GM19452 (cell line): ENCODE measurements around the gene LYSMD1.

Experiments used
- ATAC-seq: cut with Tn5 transposase; IDR thresholded peaks from one replicate; pipeline ENCODE4 v1.9.1; 2021; ENCODE audit not compliant: unreplicated experiment

Gene LYSMD1

GRCh38 chr1:151175863-151176262 lies 10.2 kb upstream of the LYSMD1 start, which contains the start of gene TMOD4:
TMOD4 (minus strand) TSS chr1:151175981; CDS start chr1:151174875, 1,106 bp downstream.
- no peak for ATAC-seq

GRCh38 chr1:151175041-151175741 lies 9.5 kb upstream of the LYSMD1 start:
- ATAC-seq = no peak

GRCh38 chr1:151171190-151171589 lies 5.5 kb upstream of the LYSMD1 start:
- no peak for ATAC-seq

- ATAC-seq = no peak
These were observed 1.4 kb upstream of the LYSMD1 start for GRCh38 chr1:151167116-151167515.

GRCh38 chr1:151166505-151166956 lies 829 bp upstream of the LYSMD1 start:
- no peak for ATAC-seq

- ATAC-seq = peak; percentile 8
These were observed 393 bp downstream of the LYSMD1 start for GRCh38 chr1:151165281-151165737.

GRCh38 chr1:151164732-151165280 lies 896 bp downstream of the LYSMD1 start:
- no peak for ATAC-seq

GRCh38 chr1:151159373-151159772 lies 6.3 kb downstream of the LYSMD1 start:
- ATAC-seq = no peak

- ATAC-seq = no peak
These were observed 6.9 kb downstream of the LYSMD1 start for GRCh38 chr1:151158751-151159251.

GRCh38 chr1:151158326-151158725 lies 7.4 kb downstream of the LYSMD1 start:
- no peak for ATAC-seq

GRCh38 chr1:151157067-151157531 lies 8.6 kb downstream of the LYSMD1 start:
- ATAC-seq = no peak

GRCh38 chr1:151156515-151156819 lies 9.2 kb downstream of the LYSMD1 start, which contains the start of gene TNFAIP8L2:
TNFAIP8L2 (plus strand) TSS chr1:151156649; CDS start chr1:151158698, 2,049 bp downstream.
- peak; percentile 73 for ATAC-seq

GRCh38 chr1:151147665-151148064 lies 18.0 kb downstream of the LYSMD1 start:
- no peak for ATAC-seq

- ATAC-seq = no peak
These were observed 18.6 kb downstream of the LYSMD1 start for GRCh38 chr1:151147132-151147503.

GRCh38 chr1:151146412-151147131 lies 19.1 kb downstream of the LYSMD1 start, which contains the start of gene SEMA6C:
SEMA6C (minus strand) TSS chr1:151146631; CDS start chr1:151142621, 4,010 bp downstream.
- ATAC-seq = peak; percentile 99

- no peak for ATAC-seq
These were observed 19.7 kb downstream of the LYSMD1 start for GRCh38 chr1:151146072-151146411.

GRCh38 chr1:151145304-151146071 lies 20.2 kb downstream of the LYSMD1 start:
- ATAC-seq = no peak

- no peak for ATAC-seq
These were observed 21.0 kb downstream of the LYSMD1 start for GRCh38 chr1:151144474-151145303.

GRCh38 chr1:151143986-151144385 lies 21.7 kb downstream of the LYSMD1 start:
- ATAC-seq = no peak

GRCh38 chr1:151143057-151143435 lies 22.7 kb downstream of the LYSMD1 start:
- no peak for ATAC-seq
